ENCODE results near the gene STXBP6.

- TF ChIP-seq CTCF (IDR thresholded peaks at IDR 0.05) (no peak), POLR2A (IDR thresholded peaks at IDR 0.05) (no peak)
Observed at GRCh38 chr14:24927809-24928208, 122.1 kb downstream of the STXBP6 start.
